ENCODE measurements around the gene FKBP15. TPM values are rescaled to one million over a fixed set of nuclear protein-coding genes. Genes with fewer than 3 reads are reported as not detected.
A peak's percentile ranks its signal among the peaks of the same experiment; 100 is the strongest.

Gene FKBP15
- total and polyA plus RNA-seq, 2 donors (not counting 3 experiments of a cell fraction or from before 2014, with no cell fraction given), result 16.8 to 26.8 TPM

GRCh38 chr9:113151696-113152630 is 69.1 kb downstream of the FKBP15 start:
- dilution Hi-C loops (cut with MboI; ENCODE audit: extremely low pct_ligation_motif_present, low sequenced_read_pairs), result no loop called here
- H3K9ac ChIP-seq (replicated peaks; ENCODE audit: extremely low read depth, insufficient read depth, low read length), result no peak overlapping the region
- peak overlapping the region; percentile 55 for H3K4me2 ChIP-seq (ENCODE audit: insufficient read depth, low read length)
- no peaks in the 10 kb centered on the region for H3K9me1 ChIP-seq (replicated peaks; ENCODE audit: control insufficient read depth, extremely low read depth, insufficient read depth, low read length)
- H3K27ac ChIP-seq (ENCODE audit: insufficient read depth, low read depth, low read length), result no peak overlapping the region
- TF ChIP-seq POLR2A (IDR thresholded peaks at IDR 0.05; ENCODE audit: low read depth, low read length) (no peak), EZH2 (IDR thresholded peaks at IDR 0.05; ENCODE audit: borderline replicate concordance, low read depth, low read length, severe bottlenecking) (no peak), CTCF (IDR thresholded peaks at IDR 0.05; ENCODE audit: extremely low read depth in 1 of 2, insufficient read depth in 1 of 2, low read depth in 1 of 2, low read length in 2 of 2) (no peak), MYC (IDR thresholded peaks at IDR 0.05; ENCODE audit: low read depth, low read length) (no peak), JUN (IDR thresholded peaks at IDR 0.05; ENCODE audit: borderline replicate concordance, insufficient read depth, insufficient read length, low read depth) (no peak), GATA2 (IDR thresholded peaks at IDR 0.05; ENCODE audit: insufficient read depth, insufficient read length, low read depth, low read length) (no peak), POLR2AphosphoS5 (IDR thresholded peaks at IDR 0.05; ENCODE audit: insufficient read depth, low read depth, low read length) (no peak), FOS (IDR thresholded peaks at IDR 0.05; ENCODE audit: borderline replicate concordance, insufficient read depth, low read length) (no peak), MAX (IDR thresholded peaks at IDR 0.05; ENCODE audit: insufficient read depth, insufficient read length) (no peak)
- H3K4me3 ChIP-seq (replicated peaks in 1 of 3; ENCODE audit: insufficient read depth in 1 of 3, low read depth in 1 of 3, low read length in 3 of 3), result peak overlapping the region in 2 of 3 experiments; percentile 66 to 96
- H3K79me2 ChIP-seq (ENCODE audit: control insufficient read depth, insufficient read depth, low read length), result no peaks in the 10 kb centered on the region
- no peaks in the 10 kb centered on the region for H3K9me3 ChIP-seq (replicated peaks; ENCODE audit: control insufficient read depth, insufficient read depth, low read length)
- peaks cover 3 to 4% of the 10 kb centered on the region in 2 experiments for H3K27me3 ChIP-seq (ENCODE audit: control insufficient read depth in 2 of 2, insufficient read depth in 2 of 2, low read length in 2 of 2)
- peak overlapping the region; percentile 95 for H2AFZ ChIP-seq (ENCODE audit: low read depth, low read length)
- DNase-seq (ENCODE audit: low read depth, low spot score) (no peak), FAIRE-seq (peak; percentile 24)
- intact Hi-C loops (cut with micrococcal nuclease), result loop anchor here (10.0 kb wide), 1 partner anchor 97 kb away; the partner anchor contains the start of gene ZFP37
- H3K36me3 ChIP-seq (ENCODE audit: control insufficient read depth in 2 of 2, extremely low read depth in 1 of 2, insufficient read depth in 2 of 2, low read length in 2 of 2), result no peaks in the 10 kb centered on the region
- H4K20me1 ChIP-seq (replicated peaks; ENCODE audit: control insufficient read depth, extremely low read depth, insufficient read depth, low read length), result no peaks in the 10 kb centered on the region
- POLR2A ChIA-PET, result no interaction called here
- CTCF ChIA-PET, result interaction anchor here (1.0 to 1.6 kb wide), 5 partner anchors 9 to 123 kb away, joined by 3 to 6 read pairs (median 5); partner anchors contain the start of genes CDC26, FKBP15 and SLC31A1
- H3K4me1 ChIP-seq (ENCODE audit: control insufficient read depth, extremely low read depth, insufficient read depth, low read length), result no peaks in the 10 kb centered on the region
- TSS peak; percentile 33 for BruUV-seq (replicated peaks)

All from endothelial cell of umbilical vein (primary cell).